ENCODE results near the gene ZBTB25. TPM values are rescaled to one million over a fixed set of nuclear protein-coding genes. Genes with fewer than 3 reads are reported as not detected.
A peak's percentile ranks its signal among the peaks of the same experiment; 100 is the strongest.

The ZBTB25 gene
- polyA plus RNA-seq, 3 donors = 3.2 to 8.7 (median 3.9) TPM

DNA sequence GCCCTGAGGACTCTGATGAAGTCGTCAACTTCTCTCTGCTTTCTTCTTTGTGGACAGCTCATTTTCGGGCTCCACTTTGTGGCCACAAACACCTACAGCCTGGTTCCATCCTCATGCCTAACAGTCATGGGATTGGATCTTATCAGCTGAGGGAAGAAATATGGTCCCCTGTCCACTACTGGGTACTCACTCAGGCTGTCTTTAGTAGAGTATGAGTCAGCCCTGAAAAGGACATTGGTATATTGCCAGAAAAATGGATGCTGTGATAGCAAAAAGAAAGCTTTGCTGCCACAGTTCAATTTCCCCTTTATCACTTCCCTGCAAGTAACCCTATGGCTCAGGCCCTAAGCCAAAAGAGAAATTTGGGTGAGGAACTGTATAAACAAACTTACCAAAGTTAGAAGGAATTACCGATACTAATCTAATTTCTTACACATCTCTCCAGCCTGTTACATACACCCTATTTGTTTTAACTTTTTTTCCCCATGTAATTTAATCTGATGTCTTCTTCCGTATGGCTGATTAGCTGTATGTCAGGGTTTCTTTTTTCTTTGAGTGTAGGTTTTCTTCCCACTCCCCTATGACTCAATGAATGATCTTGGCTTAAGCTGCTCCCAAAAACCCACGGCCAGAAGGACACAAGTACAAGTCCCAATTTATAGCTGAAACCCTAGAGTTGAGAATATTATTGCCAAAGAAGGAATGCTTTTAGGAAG lies 86.4 kb downstream of the ZBTB25 start:
- no peaks in the 10 kb centered on the region for H3K27me3 ChIP-seq (ENCODE audit: control insufficient read depth in 2 of 2, insufficient read depth in 2 of 2, low read length in 2 of 2)
- no peak overlapping the region for H3K4me3 ChIP-seq (replicated peaks in 1 of 3; ENCODE audit: low read depth in 2 of 3, low read length in 3 of 3)
- no peaks in the 10 kb centered on the region for H3K4me1 ChIP-seq (ENCODE audit: control insufficient read depth in 1 of 2, insufficient read depth in 2 of 2, low read length in 2 of 2)
- no peak overlapping the region for H3K9ac ChIP-seq (ENCODE audit: insufficient read depth, low read length, poor library complexity, severe bottlenecking)
- H3K9me3 Mint-ChIP-seq = no peaks in the 10 kb centered on the region
- intact Hi-C loops (cut with micrococcal nuclease) = no loop called here
- H3K27me3 Mint-ChIP-seq (ENCODE audit: low read depth in 3 of 3) = peaks cover 0 to 2% (median 0%) of the 10 kb centered on the region in 3 donors
- no peak for DNase-seq
- WGBS (ENCODE audit: insufficient coverage) = 100% methylated on average over 1 of the region's 5 CpGs
- no peak overlapping the region for H2AFZ ChIP-seq (ENCODE audit: insufficient read depth, low read depth, low read length, poor library complexity, severe bottlenecking)
- H3K79me2 ChIP-seq (ENCODE audit: insufficient read depth, low read length) = no peaks in the 10 kb centered on the region
- peaks cover 46 to 83% of the 10 kb centered on the region in 2 donors for H3K36me3 ChIP-seq (replicated peaks in 1 of 2; ENCODE audit: control insufficient read depth in 1 of 2, insufficient read depth in 2 of 2, low read length in 2 of 2)
- peaks cover 76 to 84% of the 10 kb centered on the region in 2 donors for H3K36me3 Mint-ChIP-seq
- H3K27ac ChIP-seq (ENCODE audit: low read depth in 1 of 2, low read length in 2 of 2) = peak overlapping the region in 1 of 2 donors; percentile 24
- H3K4me1 Mint-ChIP-seq = no peaks in the 10 kb centered on the region
- H3K9me3 ChIP-seq (replicated peaks in 1 of 2; ENCODE audit: control insufficient read depth in 1 of 2, insufficient read depth in 1 of 2, low read length in 2 of 2) = no peaks in the 10 kb centered on the region
- H3K4me3 Mint-ChIP-seq = no peak overlapping the region
- H4K20me1 ChIP-seq (ENCODE audit: insufficient read depth, low read length) = no peaks in the 10 kb centered on the region
- peak overlapping the region in 2 of 7 donors; percentile 8 to 31 for H3K27ac Mint-ChIP-seq
- no peak overlapping the region for H3K4me2 ChIP-seq (replicated peaks; ENCODE audit: extremely low read depth, low read length, poor library complexity, severe bottlenecking)
- no peak for TF ChIP-seq CTCF (IDR thresholded peaks at IDR 0.05)

DNA sequence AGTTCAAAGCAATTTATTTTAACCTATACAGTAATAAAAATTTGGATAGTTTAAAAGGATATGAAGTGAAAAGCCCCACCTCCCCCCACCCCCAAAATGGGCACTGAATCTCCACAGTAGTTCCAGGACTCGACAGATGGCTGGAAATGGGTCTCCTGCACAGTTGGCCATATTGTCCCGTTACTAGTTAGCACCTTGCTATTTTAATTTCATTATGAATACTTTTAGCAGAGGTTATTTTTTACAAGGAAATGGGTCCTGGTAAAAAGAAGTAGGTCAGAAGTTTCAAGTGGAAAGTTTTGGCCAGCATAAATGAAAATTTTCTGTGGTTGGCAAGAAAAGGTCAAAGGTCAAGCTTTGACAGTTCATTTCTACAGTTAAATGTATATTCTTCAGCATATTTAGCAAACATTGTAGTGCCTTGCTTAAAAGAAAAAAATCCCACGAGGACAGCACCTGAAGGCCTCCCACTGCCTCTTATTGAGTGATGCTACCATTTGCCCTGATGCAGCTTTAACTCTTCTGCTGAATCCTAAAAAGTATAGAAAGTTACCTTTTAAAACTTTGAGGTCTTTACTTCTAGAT lies 87.2 kb downstream of the ZBTB25 start:
- WGBS (ENCODE audit: insufficient coverage) = 100% methylated on average over 1 of the region's 3 CpGs
- no peak for DNase-seq
- peaks cover 46 to 85% of the 10 kb centered on the region in 2 donors for H3K36me3 ChIP-seq (replicated peaks in 1 of 2; ENCODE audit: control insufficient read depth in 1 of 2, insufficient read depth in 2 of 2, low read length in 2 of 2)
- H3K4me3 ChIP-seq (replicated peaks in 1 of 3; ENCODE audit: low read depth in 2 of 3, low read length in 3 of 3) = no peak overlapping the region
- Mint-ChIP-seq H3K4me3 (no peak overlapping the region), H3K27ac (peak overlapping the region in 1 of 7 donors; percentile 8), H3K27me3 (ENCODE audit: low read depth in 3 of 3) (peaks cover 0 to 2% (median 0%) of the 10 kb centered on the region in 3 donors), H3K4me1 (no peaks in the 10 kb centered on the region), H3K9me3 (no peaks in the 10 kb centered on the region), H3K36me3 (peaks cover 77 to 82% of the 10 kb centered on the region in 2 donors)
- intact Hi-C loops (cut with micrococcal nuclease) = no loop called here
- H4K20me1 ChIP-seq (ENCODE audit: insufficient read depth, low read length) = no peaks in the 10 kb centered on the region
- no peak overlapping the region for H3K4me2 ChIP-seq (replicated peaks; ENCODE audit: extremely low read depth, low read length, poor library complexity, severe bottlenecking)
- no peaks in the 10 kb centered on the region for H3K27me3 ChIP-seq (ENCODE audit: control insufficient read depth in 2 of 2, insufficient read depth in 2 of 2, low read length in 2 of 2)
- H3K9me3 ChIP-seq (replicated peaks in 1 of 2; ENCODE audit: control insufficient read depth in 1 of 2, insufficient read depth in 1 of 2, low read length in 2 of 2) = no peaks in the 10 kb centered on the region
- H3K27ac ChIP-seq (ENCODE audit: low read depth in 1 of 2, low read length in 2 of 2) = no peak overlapping the region
- H2AFZ ChIP-seq (ENCODE audit: insufficient read depth, low read depth, low read length, poor library complexity, severe bottlenecking) = no peak overlapping the region
- no peaks in the 10 kb centered on the region for H3K4me1 ChIP-seq (ENCODE audit: control insufficient read depth in 1 of 2, insufficient read depth in 2 of 2, low read length in 2 of 2)
- no peak for TF ChIP-seq CTCF (IDR thresholded peaks at IDR 0.05)
- no peaks in the 10 kb centered on the region for H3K79me2 ChIP-seq (ENCODE audit: insufficient read depth, low read length)
- no peak overlapping the region for H3K9ac ChIP-seq (ENCODE audit: insufficient read depth, low read length, poor library complexity, severe bottlenecking)

Data from CD14-positive monocyte (primary cell).